ACHN (cell line): ENCODE results near the gene ABHD8.

Source experiments
- DNase-seq: peaks from one replicate; pipeline ENCODE4 v3.0.0-alpha.2; 2015
- in situ Hi-C: cut with HindIII; loops from 2 replicates; pipeline ENCODE4 v1.10.0; 2017; ENCODE audit warnings: low sequenced_read_pairs, low pct_ligation_motif_present, low pct_unique_long_range_greater_than_20kb

The ABHD8 gene

DNA sequence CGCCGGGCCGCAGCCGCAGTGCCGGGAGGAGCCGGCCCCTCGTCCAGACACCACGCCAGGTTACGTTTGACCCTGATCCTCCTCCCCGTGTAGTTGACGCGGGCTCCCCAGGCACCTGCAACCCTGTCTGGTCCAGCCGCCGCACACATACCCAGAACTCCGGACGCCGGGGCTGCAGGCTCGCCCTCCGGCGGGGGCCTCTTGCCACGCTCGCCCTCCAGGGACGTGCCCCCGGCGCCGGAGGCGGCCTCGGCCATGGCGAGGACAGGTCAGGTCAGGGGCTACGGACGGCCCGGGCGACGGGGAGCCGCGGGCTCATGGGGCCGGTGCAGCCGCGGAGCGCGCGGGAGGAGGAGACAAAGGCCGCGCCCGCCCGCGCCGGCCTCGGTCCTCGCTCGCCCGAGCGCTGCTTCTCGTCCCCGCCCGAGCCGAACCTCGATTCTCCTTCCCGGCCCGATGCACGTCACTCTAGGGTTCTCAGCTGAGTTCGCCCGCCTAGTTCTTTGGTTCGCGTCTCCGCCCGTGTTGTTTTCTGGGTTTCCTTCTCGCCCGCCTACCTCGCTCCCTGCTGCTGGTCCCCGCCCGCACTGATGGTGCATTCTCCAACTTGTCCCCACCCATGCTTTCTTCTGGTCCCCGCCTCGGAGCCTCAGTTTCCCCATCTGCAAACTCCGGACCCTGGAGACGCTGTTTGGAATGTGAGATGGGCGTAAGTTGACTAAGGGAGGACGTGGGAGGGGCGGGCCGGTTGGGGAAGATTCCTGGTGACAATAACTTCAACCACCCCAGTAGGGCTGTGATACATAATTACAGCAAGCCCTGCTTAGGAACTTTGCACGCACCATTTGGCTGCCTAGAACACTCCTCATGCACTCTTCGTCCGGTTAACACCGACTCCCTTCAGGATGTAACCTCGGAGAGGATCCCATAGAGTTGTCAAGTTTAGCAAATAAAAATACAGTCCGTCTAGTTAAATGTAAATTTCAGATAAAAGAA lies 31.5 kb upstream of the ABHD8 start, which contains the start of gene ANO8:
Gene ANO8, minus strand, starts transcription at position 442 of the 996 bp plus-strand sequence. Its CDS starts 185 bp downstream, at position 257.
- in situ Hi-C loops, result no loop called here
- DNase-seq, result peak; percentile 97

DNA sequence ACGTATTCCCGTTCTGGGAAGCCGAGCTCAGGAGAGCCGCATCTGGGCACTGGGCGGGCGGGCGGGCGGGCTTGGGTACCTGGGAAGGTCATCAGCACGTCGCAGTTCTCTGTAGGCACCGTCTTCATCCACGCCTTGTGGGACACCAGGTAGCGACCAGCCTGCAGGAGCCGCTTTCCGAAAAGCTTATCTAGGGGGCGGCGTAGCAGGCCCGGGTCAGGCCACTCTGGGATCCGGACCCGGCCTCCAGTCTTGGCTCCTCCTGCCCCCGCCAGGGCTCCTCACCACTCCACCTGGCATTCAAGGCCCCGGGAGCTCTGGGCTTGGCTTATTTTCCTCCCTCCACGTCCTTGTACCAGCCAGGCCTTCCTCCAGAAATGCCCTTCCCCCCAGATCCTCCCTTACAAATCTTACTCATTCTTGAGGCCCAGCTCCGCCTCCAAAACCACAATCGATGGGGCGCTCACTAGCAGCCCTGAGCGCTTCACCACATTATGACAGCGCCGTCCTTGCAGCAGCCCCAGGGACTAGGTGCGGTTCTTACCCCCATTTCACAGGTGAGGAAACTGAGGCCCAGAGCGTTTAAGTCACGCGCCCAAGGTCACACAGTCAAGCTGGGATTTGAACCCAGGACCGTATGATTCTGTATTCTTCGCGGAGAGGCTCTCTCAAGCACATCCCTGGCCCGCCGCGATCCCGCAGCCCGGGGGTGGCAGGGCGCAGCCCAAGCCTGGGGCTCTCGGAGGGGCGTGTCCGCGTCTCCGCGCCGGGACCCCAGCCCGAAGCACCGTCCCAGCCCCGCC lies 30.6 kb upstream of the ABHD8 start:
- in situ Hi-C loops, result no loop called here
- peak; percentile 81 for DNase-seq

DNA sequence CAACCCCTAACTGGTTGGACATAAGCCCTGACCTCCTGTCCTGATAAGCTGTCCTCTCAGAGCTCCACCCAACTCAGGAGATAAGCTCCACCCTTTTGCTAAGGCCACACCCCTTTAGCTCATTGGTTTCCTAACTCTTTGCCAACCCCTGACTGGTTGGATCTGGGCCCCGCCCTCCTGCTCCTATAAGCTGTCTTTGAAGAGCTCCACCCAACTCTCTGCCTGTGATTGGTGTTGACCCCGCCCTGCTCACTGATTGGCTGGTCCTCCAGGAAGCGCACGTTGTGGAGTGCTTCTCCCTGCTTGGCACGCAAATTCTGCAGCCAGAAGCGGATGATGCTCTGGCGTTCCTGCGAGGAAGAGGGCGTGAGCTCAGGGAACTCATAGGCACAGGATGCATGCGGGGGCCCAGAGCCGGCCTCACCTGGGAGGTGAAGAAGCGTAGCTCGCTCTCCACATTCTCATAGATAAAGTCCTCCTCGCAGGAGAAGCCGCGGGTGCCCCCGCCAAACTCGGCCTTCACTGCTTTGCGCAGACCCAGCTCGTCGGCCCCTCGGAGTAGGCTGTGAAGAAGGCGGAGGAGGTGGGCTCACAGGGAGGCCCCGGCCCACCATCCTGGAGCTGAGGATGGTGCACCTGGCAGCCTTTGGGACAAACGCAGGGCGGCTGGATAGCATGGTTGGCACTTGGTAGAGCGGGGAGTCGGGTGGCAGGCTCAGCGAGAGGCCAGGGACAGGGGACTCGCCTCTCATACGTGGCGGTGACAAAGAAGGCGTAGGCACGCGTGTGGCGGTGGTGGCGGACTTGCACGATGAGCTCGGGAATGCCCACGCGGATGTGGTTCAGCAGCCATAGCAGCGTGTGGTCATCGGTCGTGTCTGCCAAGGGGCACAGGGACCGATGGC lies 29.7 kb upstream of the ABHD8 start:
- peak; percentile 42 for DNase-seq
- in situ Hi-C loops, result no loop called here

DNA sequence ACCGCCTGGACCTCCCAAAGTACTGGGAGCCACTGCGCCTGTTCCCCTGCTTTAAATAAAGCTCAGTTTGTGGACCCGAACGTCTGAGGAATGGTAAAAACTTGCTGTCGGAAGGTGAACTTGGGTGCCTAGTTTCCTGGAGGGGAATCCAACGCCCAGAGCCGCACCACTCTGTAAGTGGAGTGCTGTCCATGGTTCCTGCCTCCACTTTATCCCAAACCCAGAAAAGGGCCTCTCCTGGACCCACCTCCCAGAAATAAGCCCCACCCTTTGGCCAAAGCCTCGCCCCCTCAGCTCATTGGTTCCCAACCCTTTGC lies 29.1 kb upstream of the ABHD8 start:
- in situ Hi-C loops, result no loop called here
- no peak for DNase-seq

DNA sequence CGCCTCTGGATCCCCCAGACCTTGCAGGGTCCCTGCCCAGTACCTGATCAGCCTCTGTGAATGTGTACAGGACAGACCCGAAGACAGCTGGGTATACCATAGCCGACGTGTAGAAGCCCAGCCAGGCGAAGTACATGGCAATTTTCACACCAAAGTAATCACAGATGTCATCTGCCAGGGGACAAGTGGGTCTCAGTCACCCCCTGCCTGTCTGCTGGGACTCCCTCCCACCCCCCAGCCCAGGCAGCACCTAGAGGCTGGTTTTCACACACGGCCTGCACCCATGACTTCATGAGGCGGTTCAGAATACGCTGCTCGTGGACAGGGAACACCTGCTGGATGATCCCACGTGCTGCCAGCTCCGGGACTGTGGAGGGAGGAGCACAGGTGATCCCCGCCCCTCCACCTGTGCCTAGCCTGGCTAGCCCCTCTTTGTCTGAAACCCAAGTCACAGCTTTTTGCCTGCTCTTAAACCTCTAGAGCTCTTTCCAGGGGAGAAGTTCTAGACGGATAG lies 27.9 kb upstream of the ABHD8 start:
- in situ Hi-C loops, result no loop called here
- DNase-seq, result no peak

DNA sequence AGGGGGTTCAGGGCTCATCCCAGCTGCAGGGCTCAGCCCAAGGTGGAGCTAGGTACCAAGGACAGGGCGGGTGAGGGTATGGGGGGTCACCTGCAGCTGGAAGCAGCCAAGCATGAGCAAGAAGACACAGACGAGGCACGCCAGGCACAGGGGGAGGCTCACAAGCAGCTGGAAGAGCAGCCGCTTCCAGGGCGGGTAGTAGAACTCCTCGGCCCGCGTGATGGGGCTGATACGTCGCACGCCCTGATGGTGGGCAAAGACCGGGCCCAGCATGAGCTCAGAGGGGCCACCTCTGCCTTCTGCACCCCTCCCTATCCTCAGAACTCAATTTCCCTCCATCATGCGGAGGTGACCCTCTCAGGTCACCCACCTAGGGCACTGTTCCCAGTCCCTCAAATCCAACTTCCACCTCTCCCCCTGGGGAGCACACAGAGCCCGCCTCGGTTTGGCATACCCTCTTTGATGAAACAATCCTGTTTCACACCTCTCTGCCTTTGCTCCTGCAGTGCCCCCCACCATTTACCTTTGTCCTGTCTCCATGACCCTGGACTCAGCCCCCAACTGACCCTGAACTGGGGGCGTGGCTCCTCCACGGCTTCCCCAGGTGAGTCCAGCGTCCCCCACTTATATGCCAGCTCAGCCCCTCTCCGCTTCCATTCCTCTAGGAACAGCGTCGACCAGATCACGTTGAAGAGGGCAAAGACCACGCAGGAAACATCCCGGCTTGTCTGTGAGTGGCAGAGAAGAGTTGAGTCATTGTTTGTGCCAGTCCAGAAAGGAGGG lies 27.2 kb upstream of the ABHD8 start:
- DNase-seq, result no peak
- in situ Hi-C loops, result no loop called here

DNA sequence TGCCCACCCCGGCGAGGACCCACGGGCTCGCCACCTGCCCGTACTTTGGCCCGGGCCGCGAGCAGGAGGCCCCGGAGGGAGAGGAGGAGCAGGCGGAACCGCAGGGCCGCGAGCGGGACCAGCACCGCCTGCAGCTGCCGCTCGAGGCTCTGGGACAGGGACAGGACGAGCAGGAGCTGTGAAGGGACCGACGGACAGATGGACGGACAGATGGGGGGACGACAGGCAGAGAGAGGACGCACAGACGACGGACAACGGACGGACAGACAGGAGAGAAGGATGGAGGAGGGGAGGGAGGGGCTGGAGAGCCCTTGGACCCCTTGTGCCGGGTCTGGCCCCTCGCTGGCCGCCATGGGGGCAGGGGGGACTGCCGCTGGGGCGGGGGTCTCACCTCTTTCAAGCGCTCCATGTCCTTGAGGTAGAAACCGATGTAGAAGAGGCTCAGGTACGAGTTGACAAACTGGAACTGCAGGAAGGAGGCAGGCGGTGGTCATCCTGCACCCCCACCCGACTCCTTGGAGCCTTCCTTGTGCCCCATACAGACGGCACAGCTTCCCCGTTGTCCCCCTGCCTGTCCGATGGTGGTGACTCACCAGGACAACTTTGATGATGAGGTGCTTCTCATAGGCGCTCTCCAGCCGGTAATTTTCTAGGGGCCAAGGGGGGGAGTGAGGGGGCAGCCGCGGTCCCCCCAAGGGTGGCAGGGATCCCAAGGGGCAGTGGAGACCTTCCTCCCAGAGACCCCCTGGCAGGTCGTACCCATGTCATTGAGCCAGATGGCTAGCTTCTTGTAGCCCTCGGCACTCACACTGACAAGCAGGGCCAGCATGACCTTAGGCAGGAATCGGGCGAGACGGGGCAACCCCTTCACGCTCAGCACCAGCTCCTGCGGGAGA lies 26.4 kb upstream of the ABHD8 start:
- no peak for DNase-seq
- in situ Hi-C loops, result no loop called here

DNA sequence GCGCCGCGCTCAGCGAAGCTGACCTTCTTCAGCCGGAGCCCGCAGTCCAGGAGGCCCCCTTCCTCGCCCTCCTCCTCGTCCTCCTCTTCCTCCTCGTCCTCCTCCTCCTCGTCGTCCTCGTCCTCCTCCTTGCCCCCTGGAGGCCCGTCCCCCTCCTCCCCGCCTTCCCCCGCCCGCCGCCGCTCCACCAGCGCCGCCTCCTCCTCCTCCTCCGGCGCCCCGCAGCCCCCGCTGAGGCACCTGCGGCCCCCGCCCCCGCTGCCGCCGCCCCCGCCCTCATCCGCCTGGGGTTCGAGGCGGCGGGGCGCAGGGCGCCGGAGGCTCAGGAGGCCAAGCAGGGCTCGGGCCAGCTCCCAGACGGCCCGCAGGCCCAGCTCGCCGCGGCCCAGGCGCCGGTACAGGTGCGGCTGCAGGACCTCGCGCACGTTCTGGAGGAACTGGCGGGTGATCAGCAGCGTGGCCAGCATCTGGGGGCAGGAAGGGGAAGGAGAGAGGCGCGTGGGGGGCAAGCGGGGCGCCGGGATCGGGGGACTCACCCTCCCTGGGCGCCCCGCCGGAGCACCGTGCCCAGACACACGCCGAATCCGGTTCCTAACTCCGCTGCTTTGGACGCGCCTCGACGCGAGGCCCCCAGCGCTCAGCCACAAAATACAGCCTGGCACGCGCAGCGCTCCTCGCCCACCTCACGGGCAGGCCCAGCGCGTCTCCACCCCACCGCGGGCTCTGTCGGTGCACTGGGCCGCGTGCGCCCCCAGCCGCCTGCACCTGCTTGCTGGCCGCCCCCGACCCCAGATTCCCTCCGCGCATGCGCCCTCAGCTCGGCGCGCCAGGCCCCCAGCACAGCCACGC lies 25.5 kb upstream of the ABHD8 start:
- in situ Hi-C loops, result no loop called here
- DNase-seq, result no peak

DNA sequence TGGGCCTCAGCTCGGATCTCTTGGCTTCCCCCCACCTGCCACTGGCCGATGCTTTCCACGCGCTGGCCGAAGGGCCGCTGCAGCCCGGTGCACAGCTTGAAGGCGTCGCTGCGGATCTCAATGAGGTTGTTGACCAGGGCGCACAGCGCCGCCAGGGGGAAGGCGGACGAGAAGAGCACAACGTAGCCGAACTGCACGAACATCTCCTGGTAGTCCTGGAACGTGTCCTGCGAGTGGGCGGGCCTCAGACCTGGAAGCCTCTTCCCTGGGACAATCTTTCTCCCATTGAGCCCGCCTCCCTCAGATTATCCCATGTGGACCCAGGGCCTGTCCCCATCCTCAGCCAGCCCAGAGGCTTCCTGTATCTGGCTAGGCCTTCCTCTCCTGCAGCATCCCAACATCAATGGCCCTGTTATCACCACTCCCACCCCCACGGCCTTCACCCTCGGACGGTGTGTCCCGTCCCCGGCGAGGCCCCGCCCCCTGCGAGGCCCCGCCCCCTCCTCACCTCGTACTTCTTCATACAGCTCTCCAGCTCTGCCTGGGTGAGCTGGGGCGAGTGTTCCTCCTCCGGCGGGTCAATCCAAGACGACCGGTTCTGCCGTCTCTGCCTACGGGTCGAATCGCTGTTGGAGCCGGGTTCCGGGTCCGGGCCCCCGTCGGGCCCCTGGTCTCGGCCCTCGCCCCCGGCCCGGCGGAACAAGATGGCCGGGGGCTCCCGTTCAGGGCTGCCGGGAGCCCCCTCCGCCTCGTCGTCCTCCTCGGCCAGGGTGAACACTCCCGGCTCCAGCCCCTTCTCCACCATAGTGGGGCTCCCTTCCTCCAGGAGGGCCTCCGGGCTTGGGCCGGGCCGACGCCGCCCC lies 24.7 kb upstream of the ABHD8 start:
- DNase-seq, result no peak
- in situ Hi-C loops, result no loop called here

DNA sequence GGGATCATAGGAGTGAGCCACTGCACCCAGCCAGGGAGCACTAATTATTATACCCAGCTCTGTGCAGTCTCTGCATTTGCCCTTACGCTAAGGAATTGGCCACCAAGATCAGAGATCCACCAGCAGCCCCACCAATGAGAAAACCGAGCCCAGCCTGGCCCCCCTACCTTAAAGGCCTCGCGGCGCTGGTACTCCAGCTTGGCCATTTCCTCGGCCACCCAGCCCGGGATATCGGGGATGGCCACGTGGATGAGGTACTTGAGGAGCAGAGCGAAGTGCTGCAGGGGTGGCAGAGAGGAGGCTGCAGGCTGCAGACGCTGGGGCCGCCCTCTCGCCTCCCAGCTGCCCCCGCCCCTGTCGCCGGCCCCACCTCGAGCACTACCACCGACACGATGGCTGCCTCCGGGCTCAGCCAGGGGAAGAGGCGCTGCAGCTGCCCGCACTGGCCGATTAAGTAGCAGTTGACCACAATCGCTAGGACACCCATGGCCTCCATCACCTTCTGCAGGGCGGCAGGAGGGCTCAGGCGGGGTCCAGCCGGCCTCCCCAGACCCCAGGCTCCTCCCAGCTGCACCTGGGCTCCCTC lies 23.9 kb upstream of the ABHD8 start:
- in situ Hi-C loops, result no loop called here

DNA sequence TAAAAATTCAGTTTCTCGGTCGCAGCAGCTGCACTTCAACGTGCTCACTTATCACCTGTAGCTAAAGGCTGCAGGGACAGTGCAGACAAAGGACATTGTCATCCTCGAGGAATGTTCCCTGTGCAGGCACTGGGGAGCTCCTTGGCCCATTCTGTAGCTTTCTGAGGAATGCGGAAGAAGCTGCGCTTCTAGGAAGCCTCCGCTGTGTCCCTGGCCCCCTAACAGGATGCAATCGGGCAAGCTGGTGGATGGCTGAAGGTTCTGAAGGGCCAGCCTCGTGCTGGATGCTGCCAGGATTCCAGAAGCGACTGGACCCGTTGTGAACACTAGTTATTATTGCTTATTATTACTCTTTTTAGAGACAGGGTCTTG lies 23.4 kb upstream of the ABHD8 start:
- no peak for DNase-seq
- in situ Hi-C loops, result no loop called here

More for the DNA sequence above, 23.9 kb upstream of the ABHD8 start:
- DNase-seq, result no peak

DNA sequence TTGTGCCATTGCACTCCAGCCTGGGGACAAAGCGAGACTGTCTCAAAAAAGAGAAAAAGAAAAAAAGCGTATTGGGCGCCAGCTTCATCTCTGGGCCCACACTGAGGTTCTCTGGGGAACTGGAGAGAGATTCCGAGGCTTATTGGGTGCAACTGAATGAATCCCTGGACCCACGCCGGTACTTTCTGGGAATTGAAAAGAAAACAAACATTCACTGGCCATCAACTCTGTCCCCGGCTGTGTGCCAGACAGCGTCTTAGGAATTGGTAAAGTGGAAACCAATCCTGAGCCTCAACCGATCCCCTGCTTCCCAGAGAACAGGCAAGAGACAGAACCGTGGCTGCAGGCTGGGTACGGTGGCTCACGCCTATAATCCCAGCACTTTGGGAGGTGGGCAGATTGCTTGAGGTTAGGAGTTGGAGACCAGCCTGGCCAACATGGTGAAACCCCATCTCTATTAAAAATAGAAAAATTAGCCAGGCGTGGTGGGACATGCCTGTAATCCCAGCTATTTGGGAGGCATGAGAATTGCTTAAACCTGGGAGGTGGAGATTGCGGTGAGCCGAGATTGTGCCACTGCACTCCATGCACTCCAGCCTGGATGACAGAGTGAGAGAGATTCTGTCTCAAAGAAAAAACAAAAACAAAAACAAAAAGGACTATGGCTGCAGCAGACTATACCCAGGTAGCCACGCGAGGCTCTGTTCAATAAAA lies 22.8 kb upstream of the ABHD8 start:
- DNase-seq, result no peak
- in situ Hi-C loops, result no loop called here

DNA sequence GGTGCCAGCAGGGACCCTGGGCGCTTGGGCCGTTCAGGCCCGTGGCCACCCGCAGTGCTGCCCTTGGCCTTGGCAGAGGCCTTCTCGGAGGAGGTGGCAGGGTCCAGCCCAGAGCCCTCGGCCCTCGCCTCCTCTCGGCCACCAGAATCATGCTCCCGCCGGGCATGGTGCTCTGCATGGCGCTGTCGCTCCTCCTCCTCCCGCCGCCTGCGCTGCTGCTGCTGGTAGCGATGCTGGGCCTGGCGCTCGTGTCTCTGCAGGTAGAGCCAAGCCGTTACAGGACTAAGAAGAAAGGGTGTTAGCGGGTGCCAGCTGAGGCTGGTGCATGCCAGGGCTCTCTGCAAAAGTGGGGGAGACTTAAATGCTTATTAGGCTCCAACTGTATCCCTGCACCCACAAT lies 21.9 kb upstream of the ABHD8 start:
- in situ Hi-C loops, result no loop called here
- DNase-seq, result no peak

DNA sequence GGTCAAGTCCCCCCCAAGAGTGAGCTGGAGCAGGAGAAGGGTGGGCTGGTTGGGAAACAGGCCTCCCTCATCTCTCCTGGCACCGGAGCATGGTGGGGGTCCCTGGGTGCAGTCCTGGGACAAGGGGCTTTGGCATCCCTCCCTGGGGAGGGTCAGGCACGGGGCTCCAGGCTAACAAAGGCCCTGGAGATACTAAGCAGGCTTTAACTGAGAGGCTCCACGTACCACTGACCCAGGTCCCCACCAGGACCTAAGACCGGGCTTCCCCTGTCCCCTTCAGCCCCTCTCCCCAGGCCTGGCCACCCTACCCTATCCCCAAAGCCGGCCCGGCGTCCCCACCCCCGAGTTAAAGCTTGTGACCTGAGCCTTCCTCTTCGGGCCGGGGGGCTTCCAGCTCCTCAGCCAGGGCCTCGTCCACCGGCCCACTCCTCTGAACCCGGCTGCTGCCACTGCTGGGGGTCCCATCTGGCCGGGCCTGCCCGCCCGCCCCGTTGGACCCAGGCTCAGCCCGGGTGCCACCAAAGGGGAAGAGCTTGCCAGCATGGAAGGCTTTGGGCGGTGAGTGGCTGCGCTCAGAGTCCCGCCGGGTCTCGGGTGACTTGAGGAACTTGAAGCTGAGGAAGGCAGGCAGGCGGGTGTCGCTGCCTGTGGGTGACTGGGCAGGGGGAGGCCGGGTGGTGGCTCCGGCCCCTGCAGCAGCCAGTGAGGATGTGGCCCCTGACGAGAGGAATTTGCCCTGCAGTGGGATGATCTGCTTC lies 21.3 kb upstream of the ABHD8 start:
- DNase-seq, result no peak
- in situ Hi-C loops, result no loop called here
